A673 (cell line): ENCODE measurements around the gene FDX1.

ENCODE experiments used
- EZH2 ChIP-seq: fragments of 200-600 bp; sonication (generic); IDR thresholded peaks from 2 replicates; pipeline ENCODE4 v1.6.1; 2017; ENCODE audit warnings: borderline replicate concordance, low read depth, mild to moderate bottlenecking, mixed read lengths, antibody characterized with exemption, low read length; ENCODE audit not compliant: poor library complexity, severe bottlenecking
- TF ChIP-seq, protein P1 (sequence below): fragments of 300-800, 200-600 bp; sonication (generic); conservative IDR thresholded peaks from 2 replicates; pipeline ENCODE4 v1.5.1; 2017; ENCODE audit warnings: low read depth, mild to moderate bottlenecking, antibody characterized with exemption, low read length, moderate library complexity, mixed read lengths

DNA sequence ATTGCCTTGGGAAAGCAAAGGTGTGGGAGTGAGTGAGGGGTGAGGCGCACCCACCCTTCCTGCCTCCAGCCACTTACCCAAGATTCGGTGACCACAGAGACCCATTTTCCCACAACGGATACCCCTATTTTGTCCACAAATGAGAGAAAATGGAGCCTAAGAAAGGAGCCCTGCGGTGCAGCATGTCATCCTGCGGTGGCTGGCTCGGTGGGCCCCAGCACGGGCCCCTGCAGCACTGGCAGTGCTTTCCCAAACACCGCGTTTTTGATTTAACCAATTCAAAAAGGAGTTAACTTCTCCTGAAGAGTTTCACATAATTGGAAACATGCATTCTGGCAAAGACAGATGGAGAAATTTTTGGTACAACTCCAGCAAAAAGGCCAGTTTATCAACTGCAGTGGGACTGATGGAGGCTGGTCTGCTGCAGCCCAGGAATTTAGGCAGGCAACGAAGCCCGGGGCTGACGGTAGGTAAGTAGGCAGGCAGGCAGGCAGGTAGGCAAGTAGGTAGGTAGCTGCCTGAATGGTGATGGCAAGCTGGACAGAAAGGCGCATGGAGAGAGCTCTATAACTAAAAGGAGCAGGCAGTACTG is 84.2 kb downstream of the FDX1 start:
- TF ChIP-seq, protein P1, sequence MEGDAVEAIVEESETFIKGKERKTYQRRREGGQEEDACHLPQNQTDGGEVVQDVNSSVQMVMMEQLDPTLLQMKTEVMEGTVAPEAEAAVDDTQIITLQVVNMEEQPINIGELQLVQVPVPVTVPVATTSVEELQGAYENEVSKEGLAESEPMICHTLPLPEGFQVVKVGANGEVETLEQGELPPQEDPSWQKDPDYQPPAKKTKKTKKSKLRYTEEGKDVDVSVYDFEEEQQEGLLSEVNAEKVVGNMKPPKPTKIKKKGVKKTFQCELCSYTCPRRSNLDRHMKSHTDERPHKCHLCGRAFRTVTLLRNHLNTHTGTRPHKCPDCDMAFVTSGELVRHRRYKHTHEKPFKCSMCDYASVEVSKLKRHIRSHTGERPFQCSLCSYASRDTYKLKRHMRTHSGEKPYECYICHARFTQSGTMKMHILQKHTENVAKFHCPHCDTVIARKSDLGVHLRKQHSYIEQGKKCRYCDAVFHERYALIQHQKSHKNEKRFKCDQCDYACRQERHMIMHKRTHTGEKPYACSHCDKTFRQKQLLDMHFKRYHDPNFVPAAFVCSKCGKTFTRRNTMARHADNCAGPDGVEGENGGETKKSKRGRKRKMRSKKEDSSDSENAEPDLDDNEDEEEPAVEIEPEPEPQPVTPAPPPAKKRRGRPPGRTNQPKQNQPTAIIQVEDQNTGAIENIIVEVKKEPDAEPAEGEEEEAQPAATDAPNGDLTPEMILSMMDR = no peak
- no peak for TF ChIP-seq EZH2
